Left lung (tissue), 10 donors: ENCODE measurements around the gene NELFE. TPM values are rescaled to one million over a fixed set of nuclear protein-coding genes. Genes with fewer than 3 reads are reported as not detected.

Source experiments
- ATAC-seq: fragments of 200-7000 bp; cut with Tn5 transposase; one replicate; pipeline ENCODE4 v1.9.1; 2020; ENCODE audit warnings: moderate library complexity
- DNase-seq, 4 donors: peaks; one replicate each; pipeline ENCODE4 v3.0.0-alpha.2; 2013 to 2020
- H3K27ac ChIP-seq, 2 donors: fragments of 200-600 bp; sonication (generic) in 1 of 2; one replicate each; pipeline versions ENCODE4 v1.5.0 to v1.8.0; 2020 to 2021
- H3K27me3 ChIP-seq, 2 donors: fragments of 200-600 bp; sonication (generic) in 1 of 2; one replicate each; pipeline versions ENCODE4 v1.5.0 to v1.8.0; 2020 to 2021
- H3K36me3 ChIP-seq, 2 donors: fragments of 200-600 bp; sonication (generic) in 1 of 2; one replicate each; pipeline versions ENCODE4 v1.5.0 to v1.8.0; 2020 to 2021
- H3K4me1 ChIP-seq, 2 donors: fragments of 200-600 bp; one replicate each; pipeline ENCODE4 v1.8.0; 2021
- H3K4me3 ChIP-seq, 2 donors: fragments of 200-600 bp; sonication (generic) in 1 of 2; one replicate each; pipeline versions ENCODE4 v1.5.0 to v1.8.0; 2020 to 2021; ENCODE audit warnings: mild to moderate bottlenecking in 1 of 2
- H3K9me3 ChIP-seq, 2 donors: fragments of 200-600 bp; sonication (generic) in 1 of 2; one replicate each; pipeline versions ENCODE4 v1.5.0 to v1.8.0; 2020 to 2021
- intact Hi-C, 2 donors: fragments of 100-400 bp; cut with DNase I; formaldehyde crosslinking; loops; one replicate each; pipeline versions ENCODE4 v1.11.2 to v1.14.2; 2022
- polyA plus RNA-seq, 6 donors: library from polyadenylated mRNA; unstranded; fragments of 120-200 nt; gene quantifications; one replicate each; pipeline ENCODE4 v1.2.1, GENCODE V29; 2013; ENCODE audit not compliant: insufficient read length in 6 of 6
- total RNA-seq, 2 donors: library from RNA; stranded (reverse); fragmentation: NEBNext Ultra II Directional; extraction: Animal tissue kit (Norgen Biotek cat#: 25700); gene quantifications; one replicate each; pipeline ENCODE4 v1.2.1, GENCODE V29; 2021
- TF ChIP-seq, protein P1 (sequence below), 2 donors: fragments of 200-600 bp; sonication (generic) in 1 of 2; IDR thresholded peaks; one replicate each; pipeline versions ENCODE4 v1.5.0 to v1.8.0; 2021; ENCODE audit warnings: antibody characterized with exemption in 2 of 2
- donor health status: DM: no; HTN: yes; CAD: no.
- donor health status: DM: no; HTN: no; CAD: no.

NELFE gene
- total and polyA plus RNA-seq, 8 donors, result 42.9 to 93.0 (median 81.4) TPM

DNA sequence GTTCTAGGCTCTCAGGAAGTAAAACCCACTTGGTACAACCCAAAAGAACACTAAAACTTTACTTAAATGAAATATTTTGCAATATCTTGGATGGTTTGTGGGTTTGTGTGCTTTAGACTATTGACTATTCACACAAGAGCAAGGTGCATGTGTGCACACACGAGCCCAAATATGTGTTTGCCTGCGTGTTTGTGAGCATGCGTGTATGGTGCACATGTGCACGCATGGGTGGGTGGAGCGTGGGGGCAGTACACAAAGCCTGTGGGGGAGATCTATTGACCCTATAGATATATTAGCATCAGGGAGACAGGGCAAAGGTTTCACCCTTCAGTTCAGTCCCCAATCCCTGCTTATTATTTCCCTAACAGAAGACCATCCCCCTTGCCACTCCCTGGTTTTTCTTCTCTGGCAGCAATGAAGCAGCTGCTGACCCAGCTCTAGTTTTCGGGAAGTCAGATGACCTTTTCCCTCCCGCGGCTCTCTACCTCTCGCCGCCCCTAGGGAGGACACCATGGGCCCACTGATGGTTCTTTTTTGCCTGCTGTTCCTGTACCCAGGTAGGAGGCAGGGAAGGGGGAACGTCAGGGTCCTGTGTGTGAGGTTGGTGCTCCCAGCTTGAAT, 31.4 kb downstream of the NELFE start, which contains the start of gene C2:
C2 (plus strand) TSS at position 476 of the 621 bp plus-strand sequence; CDS start at position 512, 36 bp downstream.
- no peaks in the 10 kb centered on the region for H3K27me3 ChIP-seq
- H3K4me3 ChIP-seq, result peak within 1 kb of the TSS; percentile 18 to 44
- peak within 1 kb of the TSS; percentile 59 to 66 for H3K27ac ChIP-seq
- ATAC-seq (peak; percentile 74), DNase-seq (peak in 1 of 4 donors; percentile 40)
- no peaks in the 10 kb centered on the region for H3K36me3 ChIP-seq
- H3K4me1 ChIP-seq, result peaks cover 0 to 18% of the 10 kb centered on the region in 2 donors
- H3K9me3 ChIP-seq, result no peaks in the 10 kb centered on the region
- intact Hi-C loops, result no loop called here
- TF ChIP-seq, protein P1, sequence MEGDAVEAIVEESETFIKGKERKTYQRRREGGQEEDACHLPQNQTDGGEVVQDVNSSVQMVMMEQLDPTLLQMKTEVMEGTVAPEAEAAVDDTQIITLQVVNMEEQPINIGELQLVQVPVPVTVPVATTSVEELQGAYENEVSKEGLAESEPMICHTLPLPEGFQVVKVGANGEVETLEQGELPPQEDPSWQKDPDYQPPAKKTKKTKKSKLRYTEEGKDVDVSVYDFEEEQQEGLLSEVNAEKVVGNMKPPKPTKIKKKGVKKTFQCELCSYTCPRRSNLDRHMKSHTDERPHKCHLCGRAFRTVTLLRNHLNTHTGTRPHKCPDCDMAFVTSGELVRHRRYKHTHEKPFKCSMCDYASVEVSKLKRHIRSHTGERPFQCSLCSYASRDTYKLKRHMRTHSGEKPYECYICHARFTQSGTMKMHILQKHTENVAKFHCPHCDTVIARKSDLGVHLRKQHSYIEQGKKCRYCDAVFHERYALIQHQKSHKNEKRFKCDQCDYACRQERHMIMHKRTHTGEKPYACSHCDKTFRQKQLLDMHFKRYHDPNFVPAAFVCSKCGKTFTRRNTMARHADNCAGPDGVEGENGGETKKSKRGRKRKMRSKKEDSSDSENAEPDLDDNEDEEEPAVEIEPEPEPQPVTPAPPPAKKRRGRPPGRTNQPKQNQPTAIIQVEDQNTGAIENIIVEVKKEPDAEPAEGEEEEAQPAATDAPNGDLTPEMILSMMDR (IDR thresholded peaks at IDR 0.05), result no peak

DNA sequence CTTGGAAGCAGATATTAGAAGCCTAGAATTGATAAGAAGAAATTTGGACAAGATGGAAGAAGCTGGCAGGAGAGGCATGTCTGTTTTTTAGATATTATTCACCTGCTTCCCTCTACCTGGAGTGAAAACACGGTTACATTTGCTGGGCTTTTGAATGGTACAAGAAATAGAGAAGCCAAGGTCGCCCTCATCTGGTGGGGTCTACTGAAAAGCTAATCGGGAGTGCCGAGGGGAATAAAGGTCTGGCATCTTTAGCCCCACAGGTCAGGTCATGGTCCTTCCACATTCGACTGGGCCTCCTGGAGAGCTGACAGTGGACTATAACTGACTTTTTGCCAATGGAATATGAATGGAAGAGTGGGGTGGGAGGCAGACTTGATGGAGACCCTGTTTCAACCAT, 35.8 kb downstream of the NELFE start:
- peak; percentile 12 for ATAC-seq

GRCh38 chr6:31920811-31921210, 38.0 kb downstream of the NELFE start:
- H3K27me3 ChIP-seq, result no peaks in the 10 kb centered on the region
- H3K4me3 ChIP-seq, result no peak overlapping the region
- peak; percentile 91 for ATAC-seq
- no peaks in the 10 kb centered on the region for H3K36me3 ChIP-seq
- TF ChIP-seq, protein P1 (IDR thresholded peaks at IDR 0.05), result no peak
- no peak for DNase-seq
- intact Hi-C loops, result no loop called here
- peaks cover 0 to 11% of the 10 kb centered on the region in 2 donors for H3K4me1 ChIP-seq
- peak overlapping the region in 1 of 2 donors; percentile 35 for H3K27ac ChIP-seq
- no peaks in the 10 kb centered on the region for H3K9me3 ChIP-seq

More for the DNA sequence above, 35.8 kb downstream of the NELFE start:
- H3K9me3 ChIP-seq, result no peaks in the 10 kb centered on the region
- H3K4me1 ChIP-seq, result peaks cover 0 to 16% of the 10 kb centered on the region in 2 donors
- no peak for DNase-seq
- no peak overlapping the region for H3K4me3 ChIP-seq
- no peaks in the 10 kb centered on the region for H3K27me3 ChIP-seq
- no peaks in the 10 kb centered on the region for H3K36me3 ChIP-seq
- no peak overlapping the region for H3K27ac ChIP-seq
- TF ChIP-seq, protein P1 (IDR thresholded peaks at IDR 0.05), result peak in 1 of 2 donors; percentile 14
- intact Hi-C loops, result no loop called here

DNA sequence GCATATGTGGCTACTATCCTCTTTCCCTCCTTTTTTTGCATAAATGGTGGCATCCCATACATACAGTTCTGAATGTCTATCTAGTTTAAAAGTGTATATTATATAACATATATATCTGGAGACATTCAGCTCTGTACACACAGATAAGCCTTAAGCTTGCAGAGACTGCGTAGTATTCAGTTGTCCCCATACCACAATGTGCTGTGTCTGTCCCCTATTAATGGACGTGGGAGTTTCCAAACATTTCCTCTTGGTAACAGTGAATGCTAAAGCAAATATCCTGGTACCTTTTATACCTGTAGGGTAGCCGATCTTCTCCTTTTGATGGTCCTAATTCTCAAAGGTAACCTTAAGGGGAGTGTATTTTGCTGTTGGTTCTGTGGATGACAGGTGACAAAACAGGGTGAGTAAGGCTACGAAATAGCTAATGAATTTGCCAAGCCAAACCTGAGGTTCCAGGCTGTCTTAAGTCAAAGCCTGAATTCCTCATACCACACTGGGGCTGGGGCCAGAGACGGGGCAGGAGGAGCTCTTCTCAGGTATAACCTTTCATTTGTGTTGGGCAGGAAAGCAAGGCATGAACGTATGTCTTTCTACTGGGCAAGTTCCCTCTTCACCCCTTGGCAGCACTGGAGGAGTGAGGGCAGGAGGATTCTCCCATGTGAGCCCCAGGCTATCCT, 39.0 kb downstream of the NELFE start:
- no peaks in the 10 kb centered on the region for H3K9me3 ChIP-seq
- intact Hi-C loops, result no loop called here
- ATAC-seq (peak; percentile 8), DNase-seq (no peak)
- no peak overlapping the region for H3K4me3 ChIP-seq
- TF ChIP-seq, protein P1 (IDR thresholded peaks at IDR 0.05), result no peak
- peak overlapping the region in 1 of 2 donors; percentile 35 for H3K27ac ChIP-seq
- H3K4me1 ChIP-seq, result peaks cover 0 to 11% of the 10 kb centered on the region in 2 donors
- no peaks in the 10 kb centered on the region for H3K36me3 ChIP-seq
- no peaks in the 10 kb centered on the region for H3K27me3 ChIP-seq

DNA sequence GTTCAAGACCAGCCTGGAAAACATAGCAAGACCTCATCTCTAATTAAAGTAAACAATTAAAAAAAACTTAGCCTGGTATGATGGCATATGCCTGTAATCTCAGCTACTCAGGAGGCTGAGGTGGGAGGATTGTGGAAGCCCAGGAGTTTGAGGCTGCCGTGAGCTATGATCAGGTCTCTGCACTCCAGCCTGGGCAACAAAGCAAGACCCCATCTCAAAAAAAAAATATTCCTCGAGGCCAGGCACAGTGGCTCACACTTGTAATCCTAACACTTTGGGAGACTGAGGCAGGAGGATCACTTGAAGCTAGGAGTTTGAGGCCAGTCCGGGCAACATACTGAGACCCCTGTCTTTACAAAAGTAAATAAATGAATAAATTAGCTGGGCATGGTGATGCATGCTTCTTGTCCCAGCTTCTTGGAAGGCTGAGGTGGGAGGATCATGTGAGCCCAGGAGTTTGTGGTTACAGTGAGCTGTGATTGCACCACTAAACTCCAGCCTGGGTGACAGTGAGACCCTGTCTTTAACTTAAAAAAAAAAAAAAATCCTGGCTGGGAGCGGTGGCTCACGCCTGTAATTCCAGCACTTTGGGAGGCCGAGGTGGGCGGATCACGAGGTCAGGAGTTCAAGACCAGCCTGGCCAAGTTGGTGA, 40.6 kb downstream of the NELFE start:
- TF ChIP-seq, protein P1 (IDR thresholded peaks at IDR 0.05), result no peak
- Histone ChIP-seq H3K9me3 (no peaks in the 10 kb centered on the region), H3K4me3 (no peak overlapping the region), H3K27me3 (no peaks in the 10 kb centered on the region), H3K36me3 (no peaks in the 10 kb centered on the region), H3K4me1 (peaks cover 0 to 11% of the 10 kb centered on the region in 2 donors), H3K27ac (no peak overlapping the region)
- DNase-seq (no peak), ATAC-seq (no peak)
- intact Hi-C loops, result no loop called here
